H1 (cell line): ENCODE results near the gene CLEC16A.

Source experiments
- POLR2AphosphoS5 ChIP-seq: IDR thresholded peaks from 2 replicates; pipeline ENCODE4 v1.6.1; 2011; ENCODE audit warnings: low read depth, low read length
- RNF2 ChIP-seq: fragments of 200-900, 300-1000 bp; sonication (generic); IDR thresholded peaks from 2 replicates; pipeline ENCODE4 v1.7.1; 2016; ENCODE audit warnings: borderline replicate concordance, low read depth, mild to moderate bottlenecking, antibody characterized with exemption, low read length; ENCODE audit not compliant: poor library complexity, severe bottlenecking; ENCODE audit errors: missing control alignments
- TEAD4 ChIP-seq: IDR thresholded peaks from 2 replicates; pipeline ENCODE4 v1.6.1; 2012; ENCODE audit warnings: low read depth, low read length, inconsistent platforms, mixed read lengths

- TF ChIP-seq TEAD4 (no peak), POLR2AphosphoS5 (no peak), RNF2 (no peak)
Measured at GRCh38 chr16:11163761-11164261, 219.4 kb downstream of the CLEC16A start.
